ENCODE measurements around the gene SESN1. TPM values are rescaled to one million over a fixed set of nuclear protein-coding genes. Genes with fewer than 3 reads are reported as not detected.

Gene SESN1
- total and polyA plus RNA-seq, 3 donors from 2014 or later = 82.0 to 152 (median 132) TPM

DNA sequence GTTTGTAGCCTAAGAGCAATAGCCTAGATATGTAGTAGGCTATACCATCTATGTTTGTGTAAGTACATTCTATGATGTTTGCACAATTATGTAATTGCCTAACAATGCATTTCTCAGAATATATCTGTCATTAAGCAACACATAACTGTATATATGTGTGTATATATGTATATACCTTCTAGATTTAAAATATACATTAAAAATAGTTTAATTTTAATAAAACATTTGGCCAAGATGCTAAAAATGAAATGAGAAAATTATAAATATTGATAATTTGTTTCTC, 20.6 kb downstream of the SESN1 start:
- Histone ChIP-seq H3K36me3 (ENCODE audit: low read depth, missing control alignments) (no peaks in the 10 kb centered on the region), H3K4me3 (no peak overlapping the region), H3K27me3 (no peaks in the 10 kb centered on the region), H3K27ac (no peak overlapping the region), H3K9me3 (no peaks in the 10 kb centered on the region), H3K4me1 (no peaks in the 10 kb centered on the region)
- DNase-seq = no peak
- intact Hi-C loops (cut with DNase I; ENCODE audit: low total_unique reads) = loop anchor here (5.0 kb wide), 1 partner anchor 532 kb away; no protein-coding TSS in a partner anchor
- TF ChIP-seq, protein P1, sequence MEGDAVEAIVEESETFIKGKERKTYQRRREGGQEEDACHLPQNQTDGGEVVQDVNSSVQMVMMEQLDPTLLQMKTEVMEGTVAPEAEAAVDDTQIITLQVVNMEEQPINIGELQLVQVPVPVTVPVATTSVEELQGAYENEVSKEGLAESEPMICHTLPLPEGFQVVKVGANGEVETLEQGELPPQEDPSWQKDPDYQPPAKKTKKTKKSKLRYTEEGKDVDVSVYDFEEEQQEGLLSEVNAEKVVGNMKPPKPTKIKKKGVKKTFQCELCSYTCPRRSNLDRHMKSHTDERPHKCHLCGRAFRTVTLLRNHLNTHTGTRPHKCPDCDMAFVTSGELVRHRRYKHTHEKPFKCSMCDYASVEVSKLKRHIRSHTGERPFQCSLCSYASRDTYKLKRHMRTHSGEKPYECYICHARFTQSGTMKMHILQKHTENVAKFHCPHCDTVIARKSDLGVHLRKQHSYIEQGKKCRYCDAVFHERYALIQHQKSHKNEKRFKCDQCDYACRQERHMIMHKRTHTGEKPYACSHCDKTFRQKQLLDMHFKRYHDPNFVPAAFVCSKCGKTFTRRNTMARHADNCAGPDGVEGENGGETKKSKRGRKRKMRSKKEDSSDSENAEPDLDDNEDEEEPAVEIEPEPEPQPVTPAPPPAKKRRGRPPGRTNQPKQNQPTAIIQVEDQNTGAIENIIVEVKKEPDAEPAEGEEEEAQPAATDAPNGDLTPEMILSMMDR (IDR thresholded peaks at IDR 0.05) = no peak
- TF ChIP-seq POLR2A (IDR thresholded peaks at IDR 0.05) = no peak

GRCh38 chr6:109073344-109074132, 21.1 kb downstream of the SESN1 start:
- intact Hi-C loops (cut with DNase I; ENCODE audit: low total_unique reads) = loop anchor here (5.0 kb wide), 1 partner anchor 531 kb away; no protein-coding TSS in a partner anchor
- no peaks in the 10 kb centered on the region for H3K4me1 ChIP-seq
- no peaks in the 10 kb centered on the region for H3K36me3 ChIP-seq (ENCODE audit: low read depth, missing control alignments)
- DNase-seq = peak; percentile 57
- WGBS, 2 donors = 47 to 56% methylated on average over 7 of the region's 7 CpGs
- H3K9me3 ChIP-seq = no peaks in the 10 kb centered on the region
- TF ChIP-seq, protein P1 (IDR thresholded peaks at IDR 0.05) = peak; percentile 46 to 68 (median 57)
- no peak for TF ChIP-seq POLR2A (IDR thresholded peaks at IDR 0.05)
- H3K27me3 ChIP-seq = no peaks in the 10 kb centered on the region
- no peak overlapping the region for H3K4me3 ChIP-seq
- H3K27ac ChIP-seq = no peak overlapping the region

DNA sequence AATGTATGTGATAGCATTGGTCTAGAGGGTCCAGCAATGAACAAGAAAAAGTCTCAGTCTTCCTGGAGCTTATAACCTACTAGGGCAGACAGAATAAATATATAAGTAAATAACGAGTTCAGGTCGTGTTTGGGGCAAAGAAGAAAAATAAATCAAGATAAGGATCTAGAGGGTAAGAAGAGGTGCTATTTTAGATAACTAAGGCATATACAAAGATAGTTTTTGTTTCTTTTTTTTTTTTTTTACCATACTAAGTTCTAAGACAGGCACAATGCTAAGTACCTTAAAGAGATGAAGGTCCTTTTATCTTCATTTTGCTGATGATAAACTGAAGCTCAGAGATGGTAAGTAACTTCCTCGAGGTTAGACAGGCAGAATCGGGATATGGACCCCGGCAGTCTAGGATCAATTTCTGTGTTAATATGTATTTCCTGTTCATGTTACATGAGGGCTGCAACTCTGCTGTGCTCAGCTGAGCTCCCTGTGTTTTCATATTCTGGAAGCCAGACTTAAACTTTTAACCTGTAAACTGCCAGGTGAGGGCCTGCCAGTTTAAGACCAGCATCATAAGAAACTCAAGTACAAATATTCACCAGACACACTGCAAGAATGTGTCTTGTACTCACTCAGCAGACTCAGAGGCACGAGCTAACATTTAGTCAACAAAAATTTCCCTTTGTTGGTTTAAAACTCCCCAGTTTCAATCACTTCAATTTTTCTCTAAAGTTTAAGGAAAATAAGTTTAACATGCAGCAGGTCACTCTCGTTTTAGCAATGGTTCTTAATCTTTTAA, 23.3 kb downstream of the SESN1 start:
- no peak overlapping the region for H3K4me3 ChIP-seq
- H3K9me3 ChIP-seq = no peaks in the 10 kb centered on the region
- no peak for TF ChIP-seq POLR2A (IDR thresholded peaks at IDR 0.05)
- TF ChIP-seq, protein P1 (IDR thresholded peaks at IDR 0.05) = no peak

DNA sequence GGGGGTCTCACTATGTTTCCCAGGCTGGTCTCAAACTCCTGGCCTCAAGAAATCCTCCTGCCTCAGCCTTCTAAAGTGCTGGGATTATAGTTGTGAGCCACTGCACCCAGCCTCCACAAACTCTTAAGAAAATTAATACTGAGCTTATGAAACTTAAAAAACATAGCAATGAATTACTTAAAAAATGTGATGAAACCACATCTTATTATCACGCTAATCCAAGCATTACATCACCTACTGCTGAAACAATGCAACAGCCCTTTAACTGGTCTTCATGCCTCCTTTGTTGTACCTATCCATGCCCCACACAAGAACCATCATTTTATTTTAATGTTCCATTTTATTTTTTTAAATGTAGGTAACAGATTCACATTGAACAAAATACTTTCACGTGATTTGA, 24.9 kb downstream of the SESN1 start:
- intact Hi-C loops (cut with DNase I; ENCODE audit: low total_unique reads) = loop anchor here (5.0 kb wide), 1 partner anchor 527 kb away; no protein-coding TSS in a partner anchor
- DNase-seq = no peak
- H3K27ac ChIP-seq = no peak overlapping the region
- H3K4me1 ChIP-seq = no peaks in the 10 kb centered on the region
- no peak overlapping the region for H3K4me3 ChIP-seq
- H3K36me3 ChIP-seq (ENCODE audit: low read depth, missing control alignments) = no peaks in the 10 kb centered on the region
- H3K27me3 ChIP-seq = no peaks in the 10 kb centered on the region
- WGBS, 2 donors = 92% methylated on average over 2 of the region's 2 CpGs
- H3K9me3 ChIP-seq = no peaks in the 10 kb centered on the region
- TF ChIP-seq, protein P1 (IDR thresholded peaks at IDR 0.05) = no peak
- no peak for TF ChIP-seq POLR2A (IDR thresholded peaks at IDR 0.05)

More for the DNA sequence above, 23.3 kb downstream of the SESN1 start:
- WGBS, 2 donors = 60 to 67% methylated on average over 7 of the region's 7 CpGs
- intact Hi-C loops (cut with DNase I; ENCODE audit: low total_unique reads) = loop anchor here (5.0 kb wide), 1 partner anchor 529 kb away; no protein-coding TSS in a partner anchor
- no peaks in the 10 kb centered on the region for H3K4me1 ChIP-seq
- no peak overlapping the region for H3K27ac ChIP-seq
- DNase-seq = no peak
- no peaks in the 10 kb centered on the region for H3K36me3 ChIP-seq (ENCODE audit: low read depth, missing control alignments)
- no peaks in the 10 kb centered on the region for H3K27me3 ChIP-seq
